OCI-LY3 (cell line): ENCODE results near the gene KLC1.

Source experiments
- H2AFZ ChIP-seq: fragments of 200-600, 300-600 bp; shearing (Covaris generic); 2 replicates; pipeline ENCODE4 v1.6.0; 2014; ENCODE audit warnings: antibody characterized with exemption, low read depth, low read length
- H3K27ac ChIP-seq: fragments of 200-600, 300-600 bp; sonication (generic); 2 replicates; pipeline ENCODE4 v1.5.1; 2014; ENCODE audit warnings: mild to moderate bottlenecking, low read length, moderate library complexity, mixed read lengths
- H3K27me3 ChIP-seq: fragments of 200-600, 300-600 bp; sonication (generic); 2 replicates; pipeline ENCODE4 v1.6.1; 2014; ENCODE audit warnings: low read depth, low read length, mixed read lengths
- H3K36me3 ChIP-seq: fragments of 200-600, 300-600 bp; sonication (generic); replicated peaks from 2 replicates; pipeline ENCODE3; 2014; ENCODE audit warnings: low read depth, low read length, mixed read lengths
- H3K4me1 ChIP-seq: fragments of 300-600, 200-600 bp; sonication (generic); 2 replicates; pipeline ENCODE4 v1.6.1; 2014; ENCODE audit warnings: low read length, mixed read lengths
- H3K4me2 ChIP-seq: fragments of 200-600, 300-600 bp; sonication (generic); 2 replicates; pipeline ENCODE4 v1.6.1; 2014; ENCODE audit warnings: low read length, mixed read lengths
- H3K4me3 ChIP-seq: fragments of 300-600, 200-600 bp; sonication (generic); 2 replicates; pipeline ENCODE4 v1.5.1; 2014; ENCODE audit warnings: antibody characterized with exemption, mild to moderate bottlenecking, low read length, moderate library complexity
- H3K79me2 ChIP-seq: fragments of 300-600, 200-600 bp; shearing (Covaris generic); 2 replicates; pipeline ENCODE4 v1.6.1; 2014; ENCODE audit warnings: mild to moderate bottlenecking, low read length, mixed read lengths
- H3K9ac ChIP-seq: fragments of 300-600, 200-600 bp; shearing (Covaris generic); 2 replicates; pipeline ENCODE4 v1.6.0; 2014; ENCODE audit warnings: mild to moderate bottlenecking, low read length, moderate library complexity
- H3K9me3 ChIP-seq: fragments of 200-600, 300-600 bp; shearing (Covaris generic); 2 replicates; pipeline ENCODE4 v1.6.1; 2014; ENCODE audit warnings: low read length, mixed read lengths; ENCODE audit not compliant: insufficient read depth
- H4K20me1 ChIP-seq: fragments of 200-600, 300-600 bp; sonication (generic); 2 replicates; pipeline ENCODE4 v1.6.1; 2016; ENCODE audit warnings: low read length, mixed read lengths; ENCODE audit not compliant: insufficient read depth
- CTCF ChIP-seq: fragments of 200-600, 300-600 bp; sonication (generic); IDR thresholded peaks from 2 replicates; pipeline ENCODE4 v1.5.1; 2014; ENCODE audit warnings: antibody characterized with exemption, low read length, low read depth
- EZH2phosphoT487 ChIP-seq: fragments of 200-600 bp; shearing (Covaris generic); IDR thresholded peaks from 2 replicates; pipeline ENCODE4 v1.6.1; 2018; ENCODE audit warnings: antibody characterized with exemption, mixed run types, low read depth

Gene KLC1

DNA sequence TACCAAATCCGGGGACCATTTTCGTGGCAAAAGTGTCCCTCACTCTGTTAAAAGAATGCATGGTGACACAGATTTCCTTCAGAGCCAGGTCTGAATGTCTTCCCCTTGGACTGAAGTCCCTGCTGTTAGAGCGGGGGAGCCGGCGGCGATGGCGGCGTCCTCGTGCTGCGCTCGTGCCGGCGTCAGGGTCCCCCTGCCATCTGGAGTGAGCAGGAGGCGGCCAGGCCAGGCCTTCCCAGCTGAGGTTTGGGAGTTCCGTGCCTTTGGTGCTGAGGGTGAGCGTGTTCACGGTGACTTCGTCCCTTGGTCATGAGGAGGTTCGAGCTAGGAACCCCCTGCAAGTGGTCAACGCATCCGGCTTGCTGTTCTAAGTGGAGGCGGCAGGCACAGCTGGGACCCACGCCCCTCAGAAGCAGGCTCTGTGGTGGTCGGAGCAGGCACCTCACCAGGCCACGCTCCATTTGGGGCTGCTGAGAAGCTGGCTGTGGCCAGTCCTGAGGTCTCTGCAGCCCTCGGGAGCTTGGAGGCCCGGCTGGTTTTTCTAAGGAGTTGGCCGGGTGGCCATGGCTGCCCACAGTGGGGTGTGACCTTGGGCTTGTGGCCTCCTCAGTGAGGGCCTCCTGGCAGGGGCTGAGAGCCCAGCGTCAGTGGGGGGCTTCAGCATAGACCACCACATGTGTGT lies 96.1 kb downstream of the KLC1 start:
- H2AFZ ChIP-seq, result no peak overlapping the region
- no peak overlapping the region for H3K4me2 ChIP-seq
- H3K9ac ChIP-seq, result no peak overlapping the region
- no peak for TF ChIP-seq EZH2phosphoT487
- TF ChIP-seq CTCF, result no peak
- H3K27ac ChIP-seq, result no peak overlapping the region
- H4K20me1 ChIP-seq, result peaks cover 8% of the 10 kb centered on the region; the same call in 1 of the 2 replicates
- H3K79me2 ChIP-seq, result no peaks in the 10 kb centered on the region; the same call in 1 of the 2 replicates
- H3K4me1 ChIP-seq, result no peaks in the 10 kb centered on the region
- no peak overlapping the region for H3K4me3 ChIP-seq
- H3K27me3 ChIP-seq, result no peaks in the 10 kb centered on the region
- peaks cover 3% of the 10 kb centered on the region for H3K36me3 ChIP-seq
- no peaks in the 10 kb centered on the region for H3K9me3 ChIP-seq

DNA sequence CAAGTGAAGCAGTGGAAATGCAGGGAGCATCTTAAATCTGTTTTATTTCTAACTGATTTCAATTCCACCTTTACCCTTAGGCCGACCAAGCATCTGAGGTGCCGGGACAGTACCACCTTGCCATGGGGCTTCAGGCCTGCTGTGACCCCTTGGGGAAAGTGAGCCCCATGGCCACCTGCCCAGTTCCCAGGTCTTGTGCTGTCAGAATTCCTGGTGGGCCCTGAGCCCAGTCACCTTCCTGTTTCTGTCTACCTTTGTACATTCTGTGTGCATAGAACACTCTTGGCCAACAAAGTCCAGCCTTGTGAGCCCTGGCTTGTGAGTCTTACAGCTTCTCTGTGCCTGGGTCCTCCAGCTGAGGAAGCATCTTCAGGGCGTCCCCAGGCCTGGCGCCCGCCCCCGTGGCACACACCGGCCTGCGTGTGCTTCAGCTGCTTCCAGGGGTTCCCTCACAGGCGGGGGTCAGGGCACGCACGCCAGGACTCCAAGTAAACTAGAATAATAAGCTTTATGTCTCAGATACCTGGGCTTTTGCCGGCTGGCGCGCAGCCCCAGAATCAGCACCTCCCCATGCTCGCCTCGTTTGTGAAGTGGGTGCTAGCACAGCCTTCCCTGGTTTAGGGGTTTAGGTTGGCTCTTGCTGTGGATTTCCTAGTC lies 96.9 kb downstream of the KLC1 start:
- H3K36me3 ChIP-seq, result peaks cover 3% of the 10 kb centered on the region
- TF ChIP-seq EZH2phosphoT487, result no peak
- H3K27me3 ChIP-seq, result no peaks in the 10 kb centered on the region
- 0 out of 2 replicates have a peak, but pooled peaks cover 6% of the 10 kb centered on the region for H4K20me1 ChIP-seq
- H3K4me2 ChIP-seq, result no peak overlapping the region
- no peak overlapping the region for H3K9ac ChIP-seq
- H2AFZ ChIP-seq, result no peak overlapping the region
- H3K9me3 ChIP-seq, result no peaks in the 10 kb centered on the region
- no peaks in the 10 kb centered on the region; the same call in 1 of the 2 replicates for H3K79me2 ChIP-seq
- no peaks in the 10 kb centered on the region for H3K4me1 ChIP-seq
- no peak overlapping the region for H3K4me3 ChIP-seq
- no peak overlapping the region for H3K27ac ChIP-seq

DNA sequence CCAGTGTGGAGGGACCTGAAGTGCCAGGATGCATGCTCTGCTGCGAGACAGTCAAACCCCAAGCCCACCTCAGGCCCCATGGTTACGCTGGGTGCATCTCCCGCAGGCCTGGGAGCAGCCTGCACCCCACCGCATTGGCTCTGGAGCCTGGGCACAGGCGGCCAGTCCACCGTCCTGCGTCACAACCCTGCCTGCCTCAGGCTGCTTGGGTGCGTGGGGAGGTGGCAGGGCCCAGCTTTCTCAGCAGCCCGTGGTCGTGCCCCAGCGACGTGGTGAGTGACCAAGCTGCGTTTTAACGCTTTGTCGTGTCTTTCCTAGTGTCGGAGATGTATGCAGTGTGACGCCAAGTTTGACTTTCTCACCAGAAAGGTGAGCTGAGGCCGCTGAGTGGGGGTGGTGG lies 97.5 kb downstream of the KLC1 start:
- H4K20me1 ChIP-seq, result 0 out of 2 replicates have a peak, but pooled peaks cover 6% of the 10 kb centered on the region
- H3K4me3 ChIP-seq, result no peak overlapping the region
- no peak overlapping the region for H3K27ac ChIP-seq
- no peaks in the 10 kb centered on the region for H3K27me3 ChIP-seq
- H3K9ac ChIP-seq, result no peak overlapping the region
- no peak overlapping the region for H3K4me2 ChIP-seq
- no peaks in the 10 kb centered on the region; the same call in 1 of the 2 replicates for H3K79me2 ChIP-seq
- peaks cover 3% of the 10 kb centered on the region for H3K36me3 ChIP-seq
- no peaks in the 10 kb centered on the region for H3K9me3 ChIP-seq
- TF ChIP-seq CTCF (no peak), EZH2phosphoT487 (no peak)
- H3K4me1 ChIP-seq, result no peaks in the 10 kb centered on the region
- no peak overlapping the region for H2AFZ ChIP-seq

- TF ChIP-seq EZH2phosphoT487 (no peak), CTCF (no peak)
- peaks cover 3% of the 10 kb centered on the region for H3K36me3 ChIP-seq
- no peaks in the 10 kb centered on the region; the same call in 1 of the 2 replicates for H3K79me2 ChIP-seq
- no peaks in the 10 kb centered on the region for H3K9me3 ChIP-seq
- H3K4me3 ChIP-seq, result no peak overlapping the region
- H3K4me2 ChIP-seq, result no peak overlapping the region
- 0 out of 2 replicates have a peak, but pooled peaks cover 6% of the 10 kb centered on the region for H4K20me1 ChIP-seq
- no peak overlapping the region for H3K27ac ChIP-seq
- no peak overlapping the region for H2AFZ ChIP-seq
- H3K4me1 ChIP-seq, result no peaks in the 10 kb centered on the region
- H3K27me3 ChIP-seq, result no peaks in the 10 kb centered on the region
- no peak overlapping the region for H3K9ac ChIP-seq
Observed at GRCh38 chr14:103727313-103727980, 98.4 kb downstream of the KLC1 start.
